Adipocyte (in vitro differentiated cells): Measurements from ENCODE around the gene PIK3CG.
A peak's percentile ranks its signal among the peaks of the same experiment; 100 is the strongest.

Source experiments
- DNase-seq: peaks from one replicate; pipeline ENCODE4 v3.0.0-alpha.2; 2015; ENCODE audit warnings: low read depth
- H3K27me3 ChIP-seq: replicated peaks from 2 replicates; pipeline ENCODE4 v1.7.0; 2013; ENCODE audit warnings: mild to moderate bottlenecking, low read length, moderate library complexity; ENCODE audit not compliant: control insufficient read depth, insufficient read depth
- H3K36me3 ChIP-seq: 2 replicates; pipeline ENCODE4 v1.7.0; 2013; ENCODE audit warnings: low read length, mild to moderate bottlenecking, moderate library complexity; ENCODE audit not compliant: control insufficient read depth, insufficient read depth, severe bottlenecking
- H3K4me1 ChIP-seq: 2 replicates; pipeline ENCODE4 v1.7.0; 2013; ENCODE audit warnings: mild to moderate bottlenecking, low read length, moderate library complexity; ENCODE audit not compliant: control insufficient read depth, insufficient read depth
- H3K4me3 ChIP-seq: 2 replicates; pipeline ENCODE4 v1.7.0; 2013; ENCODE audit warnings: mild to moderate bottlenecking, low read length, moderate library complexity
- H3K9ac ChIP-seq: 2 replicates; pipeline ENCODE4 v1.7.0; 2013; ENCODE audit warnings: mild to moderate bottlenecking, low read length, moderate library complexity
- H3K9me3 ChIP-seq: 2 replicates; pipeline ENCODE4 v1.7.0; 2013; ENCODE audit warnings: mild to moderate bottlenecking, low read length, moderate library complexity; ENCODE audit not compliant: control insufficient read depth

The PIK3CG gene

DNA sequence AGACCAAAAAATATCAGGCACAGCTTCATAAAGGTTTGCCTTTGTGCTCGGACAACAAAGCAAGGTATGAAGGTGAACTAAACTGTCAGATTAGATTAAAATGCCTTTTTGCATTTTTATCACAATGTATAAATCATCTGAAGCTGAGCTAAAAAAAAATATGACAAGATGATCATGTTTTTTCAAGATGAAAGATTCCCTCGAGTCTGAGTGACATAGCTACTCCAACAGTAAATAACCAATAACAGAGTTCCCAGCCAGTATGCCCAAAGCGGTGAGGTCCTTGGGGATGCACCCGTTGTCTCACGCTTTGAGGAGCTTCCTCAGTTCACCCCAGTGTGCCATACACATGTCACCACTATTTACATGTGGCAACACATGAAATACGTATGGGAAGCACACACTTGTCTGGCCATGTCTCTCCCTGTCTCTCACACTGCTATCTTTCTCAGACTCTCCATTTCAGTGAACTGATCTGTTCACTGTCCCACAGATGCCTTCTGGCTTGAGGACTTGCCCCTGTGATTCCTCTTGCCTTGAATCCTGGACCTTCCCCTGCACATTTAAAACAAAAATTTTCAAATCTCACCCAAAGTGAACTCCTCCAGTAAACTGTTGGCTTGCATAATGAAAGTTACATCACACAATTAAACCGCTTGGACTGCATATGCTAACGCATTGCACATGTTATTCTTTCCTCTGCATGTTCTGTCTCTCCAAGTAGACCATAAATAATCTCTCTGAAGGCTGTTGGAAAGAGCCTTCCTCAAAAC, 2.6 kb upstream of the PIK3CG start:
- no peaks in the 10 kb centered on the region for H3K36me3 ChIP-seq
- no peaks in the 10 kb centered on the region for H3K27me3 ChIP-seq
- H3K9ac ChIP-seq, result no peak overlapping the region
- DNase-seq, result peak; percentile 74
- peaks cover 8% of the 10 kb centered on the region for H3K9me3 ChIP-seq
- no peak overlapping the region for H3K4me3 ChIP-seq
- peaks cover 21% of the 10 kb centered on the region for H3K4me1 ChIP-seq

DNA sequence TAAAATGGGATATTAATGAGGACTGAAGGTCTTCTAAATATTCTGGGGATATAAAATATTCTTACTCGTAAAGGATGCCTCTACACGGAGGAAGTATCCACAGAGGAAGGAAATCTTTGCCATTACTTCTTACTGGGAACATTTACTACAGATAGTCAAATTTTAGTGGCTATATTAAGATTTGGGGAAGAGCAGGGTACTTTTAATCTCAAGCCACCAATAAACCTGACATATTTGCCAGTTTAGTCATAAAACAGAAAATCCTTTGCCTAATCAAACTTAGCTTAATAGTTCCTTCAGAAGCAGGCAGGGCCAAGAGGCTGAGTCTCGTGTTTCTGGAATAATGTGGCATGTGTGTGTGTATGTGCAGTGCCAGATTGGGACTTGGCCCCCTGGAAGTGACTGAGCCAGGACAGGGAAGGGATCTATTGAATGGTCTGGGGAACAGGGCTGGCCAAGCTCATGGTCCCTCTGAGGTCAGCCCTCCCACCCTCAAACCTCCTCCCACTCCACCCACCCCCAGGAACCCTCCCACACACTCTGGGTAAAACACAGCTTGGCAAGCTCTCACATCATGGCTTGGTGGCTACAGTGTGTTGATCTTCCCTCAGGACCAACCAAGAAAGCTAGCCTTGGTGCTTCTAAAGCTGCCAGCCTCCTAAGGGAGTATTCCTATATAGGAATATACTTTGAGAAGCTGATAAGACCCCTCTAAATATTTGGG, 1.6 kb upstream of the PIK3CG start:
- H3K4me1 ChIP-seq, result peaks cover 21% of the 10 kb centered on the region
- H3K4me3 ChIP-seq, result no peak overlapping the region
- H3K9ac ChIP-seq, result no peak overlapping the region
- no peaks in the 10 kb centered on the region for H3K27me3 ChIP-seq
- peaks cover 6% of the 10 kb centered on the region for H3K9me3 ChIP-seq
- DNase-seq, result no peak
- H3K36me3 ChIP-seq, result no peaks in the 10 kb centered on the region

GRCh38 chr7:106864298-106865081, 592 bp upstream of the PIK3CG start:
- no peaks in the 10 kb centered on the region for H3K9me3 ChIP-seq
- no peaks in the 10 kb centered on the region for H3K36me3 ChIP-seq
- no peak for DNase-seq
- peaks cover 21% of the 10 kb centered on the region for H3K4me1 ChIP-seq
- H3K27me3 ChIP-seq, result peaks cover 4% of the 10 kb centered on the region
- H3K4me3 ChIP-seq, result no peak overlapping the region
- no peak overlapping the region for H3K9ac ChIP-seq

DNA sequence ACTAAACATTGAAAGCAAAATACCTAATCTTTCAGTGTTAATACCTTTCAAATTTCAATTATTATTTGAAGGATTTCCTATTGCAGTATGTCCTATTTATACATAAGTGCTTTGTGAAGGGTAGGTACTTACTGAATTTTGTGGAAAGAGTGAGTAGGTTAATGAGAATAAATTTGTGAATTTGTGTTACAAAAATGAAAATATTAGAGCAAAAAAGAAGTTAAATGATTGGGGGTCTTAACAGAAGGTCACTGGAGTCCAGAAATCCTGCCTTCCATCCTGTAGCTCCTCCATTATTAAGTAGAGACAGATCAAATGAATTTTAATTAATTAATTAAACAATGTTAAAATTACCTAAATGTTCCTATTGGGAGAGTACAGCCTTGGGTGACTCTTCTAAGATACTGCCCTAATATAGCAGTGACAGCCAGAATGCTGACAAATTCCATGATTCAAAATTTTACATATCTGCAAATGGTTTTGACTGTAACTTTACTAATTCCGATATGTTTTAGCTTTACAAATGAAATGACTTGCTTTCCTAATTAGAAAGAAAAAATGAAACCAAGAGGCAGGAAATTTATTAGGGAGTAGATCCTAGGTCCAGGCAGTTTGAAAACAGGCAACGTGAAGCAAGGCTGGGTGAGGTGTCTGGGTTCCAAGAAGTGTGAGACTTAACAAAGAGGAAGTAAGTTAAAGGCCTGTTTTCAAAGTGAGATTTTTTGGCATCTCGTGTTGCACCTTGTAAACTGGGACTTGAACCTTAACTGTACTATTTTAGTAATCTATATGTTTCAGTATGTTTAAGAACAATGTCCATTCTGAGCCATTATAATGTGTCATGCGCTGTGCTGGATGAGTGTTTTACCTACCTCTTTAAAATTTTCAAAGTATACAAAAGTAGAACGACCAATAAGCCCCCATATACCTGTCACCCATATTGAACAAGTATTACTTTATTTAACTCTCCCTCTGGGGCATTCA, 1.5 kb downstream of the PIK3CG start:
- no peak overlapping the region for H3K9ac ChIP-seq
- no peaks in the 10 kb centered on the region for H3K36me3 ChIP-seq
- H3K9me3 ChIP-seq, result no peaks in the 10 kb centered on the region
- no peak for DNase-seq
- H3K4me3 ChIP-seq, result no peak overlapping the region
- peaks cover 4% of the 10 kb centered on the region for H3K27me3 ChIP-seq
- H3K4me1 ChIP-seq, result peaks cover 20% of the 10 kb centered on the region

DNA sequence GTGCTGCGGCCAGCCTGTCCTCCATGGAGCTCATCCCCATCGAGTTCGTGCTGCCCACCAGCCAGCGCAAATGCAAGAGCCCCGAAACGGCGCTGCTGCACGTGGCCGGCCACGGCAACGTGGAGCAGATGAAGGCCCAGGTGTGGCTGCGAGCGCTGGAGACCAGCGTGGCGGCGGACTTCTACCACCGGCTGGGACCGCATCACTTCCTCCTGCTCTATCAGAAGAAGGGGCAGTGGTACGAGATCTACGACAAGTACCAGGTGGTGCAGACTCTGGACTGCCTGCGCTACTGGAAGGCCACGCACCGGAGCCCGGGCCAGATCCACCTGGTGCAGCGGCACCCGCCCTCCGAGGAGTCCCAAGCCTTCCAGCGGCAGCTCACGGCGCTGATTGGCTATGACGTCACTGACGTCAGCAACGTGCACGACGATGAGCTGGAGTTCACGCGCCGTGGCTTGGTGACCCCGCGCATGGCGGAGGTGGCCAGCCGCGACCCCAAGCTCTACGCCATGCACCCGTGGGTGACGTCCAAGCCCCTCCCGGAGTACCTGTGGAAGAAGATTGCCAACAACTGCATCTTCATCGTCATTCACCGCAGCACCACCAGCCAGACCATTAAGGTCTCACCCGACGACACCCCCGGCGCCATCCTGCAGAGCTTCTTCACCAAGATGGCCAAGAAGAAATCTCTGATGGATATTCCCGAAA, 2.7 kb downstream of the PIK3CG start:
- Histone ChIP-seq H3K4me3 (no peak overlapping the region), H3K9ac (no peak overlapping the region), H3K9me3 (no peaks in the 10 kb centered on the region), H3K4me1 (peaks cover 9% of the 10 kb centered on the region), H3K36me3 (no peaks in the 10 kb centered on the region), H3K27me3 (peaks cover 4% of the 10 kb centered on the region)
- no peak for DNase-seq

DNA sequence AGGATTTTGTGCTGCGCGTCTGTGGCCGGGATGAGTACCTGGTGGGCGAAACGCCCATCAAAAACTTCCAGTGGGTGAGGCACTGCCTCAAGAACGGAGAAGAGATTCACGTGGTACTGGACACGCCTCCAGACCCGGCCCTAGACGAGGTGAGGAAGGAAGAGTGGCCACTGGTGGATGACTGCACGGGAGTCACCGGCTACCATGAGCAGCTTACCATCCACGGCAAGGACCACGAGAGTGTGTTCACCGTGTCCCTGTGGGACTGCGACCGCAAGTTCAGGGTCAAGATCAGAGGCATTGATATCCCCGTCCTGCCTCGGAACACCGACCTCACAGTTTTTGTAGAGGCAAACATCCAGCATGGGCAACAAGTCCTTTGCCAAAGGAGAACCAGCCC, 3.3 kb downstream of the PIK3CG start:
- Histone ChIP-seq H3K4me3 (no peak overlapping the region), H3K9ac (no peak overlapping the region), H3K9me3 (no peaks in the 10 kb centered on the region), H3K4me1 (peaks cover 4% of the 10 kb centered on the region), H3K36me3 (no peaks in the 10 kb centered on the region), H3K27me3 (peaks cover 4% of the 10 kb centered on the region)
- DNase-seq, result no peak

DNA sequence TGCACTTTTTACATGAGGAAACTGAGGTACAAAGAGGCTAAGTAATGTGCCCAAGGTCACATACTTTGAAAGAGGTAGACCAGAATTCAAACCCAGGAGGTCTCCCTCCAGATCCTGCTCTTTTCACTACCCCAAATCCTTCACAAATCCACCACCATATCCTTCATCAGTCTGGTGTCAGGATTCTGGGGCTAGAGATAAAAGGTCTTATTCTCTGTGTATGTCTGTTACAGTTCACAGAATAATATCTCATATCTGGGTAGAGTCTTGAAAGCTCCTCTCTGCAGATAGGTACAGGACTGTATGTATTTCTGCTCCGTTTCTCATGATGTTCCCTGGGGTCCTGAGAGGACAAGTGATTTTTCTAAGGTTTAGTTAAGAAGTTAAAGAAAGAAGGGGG, 4.9 kb downstream of the PIK3CG start:
- H3K4me1 ChIP-seq, result no peaks in the 10 kb centered on the region
- DNase-seq, result no peak
- no peaks in the 10 kb centered on the region for H3K9me3 ChIP-seq
- H3K9ac ChIP-seq, result no peak overlapping the region
- H3K27me3 ChIP-seq, result peaks cover 4% of the 10 kb centered on the region
- H3K4me3 ChIP-seq, result no peak overlapping the region
- no peaks in the 10 kb centered on the region for H3K36me3 ChIP-seq

- Histone ChIP-seq H3K9ac (no peak overlapping the region), H3K36me3 (no peaks in the 10 kb centered on the region), H3K4me3 (no peak overlapping the region), H3K4me1 (no peaks in the 10 kb centered on the region), H3K27me3 (peaks cover 4% of the 10 kb centered on the region), H3K9me3 (no peaks in the 10 kb centered on the region)
- DNase-seq, result no peak
Measured at GRCh38 chr7:106870528-106870927, 5.4 kb downstream of the PIK3CG start.

- DNase-seq, result peak; percentile 36
- H3K4me3 ChIP-seq, result no peak overlapping the region
- H3K9ac ChIP-seq, result no peak overlapping the region
- no peaks in the 10 kb centered on the region for H3K9me3 ChIP-seq
- peaks cover 4% of the 10 kb centered on the region for H3K27me3 ChIP-seq
- H3K36me3 ChIP-seq, result no peaks in the 10 kb centered on the region
- no peaks in the 10 kb centered on the region for H3K4me1 ChIP-seq
Measured at GRCh38 chr7:106870983-106871410, 5.9 kb downstream of the PIK3CG start.
